Choroid plexus epithelial cell (primary cell): Measurements from ENCODE around the gene USH2A.

Experiments
- DNase-seq: peaks from one replicate; pipeline ENCODE4 v3.0.0-alpha.2; 2010; ENCODE audit warnings: low read depth
- H3K4me3 ChIP-seq: 2 replicates; pipeline ENCODE4 v1.5.1; 2011; ENCODE audit warnings: low read depth, mild to moderate bottlenecking, control low read depth, low read length, moderate library complexity
- CTCF ChIP-seq: conservative IDR thresholded peaks from 2 replicates; pipeline ENCODE4 v1.5.1; 2011; ENCODE audit warnings: low read depth, mild to moderate bottlenecking, control low read depth, inconsistent platforms, low read length, moderate library complexity

USH2A gene

GRCh38 chr1:215682232-215682631, 741.0 kb downstream of the USH2A start:
- no peak for TF ChIP-seq CTCF
- peak; percentile 9 for DNase-seq
- no peak overlapping the region for H3K4me3 ChIP-seq

GRCh38 chr1:215681041-215681440, 742.2 kb downstream of the USH2A start:
- H3K4me3 ChIP-seq: no peak overlapping the region
- no peak for DNase-seq
- TF ChIP-seq CTCF: no peak

GRCh38 chr1:215679231-215679630, 744.0 kb downstream of the USH2A start:
- no peak overlapping the region for H3K4me3 ChIP-seq
- TF ChIP-seq CTCF: no peak
- no peak for DNase-seq

GRCh38 chr1:215677112-215677511, 746.1 kb downstream of the USH2A start:
- H3K4me3 ChIP-seq: no peak overlapping the region
- TF ChIP-seq CTCF: no peak
- no peak for DNase-seq

- no peak for TF ChIP-seq CTCF
- H3K4me3 ChIP-seq: no peak overlapping the region
- DNase-seq: no peak
These were observed 749.3 kb downstream of the USH2A start for GRCh38 chr1:215673943-215674342.

GRCh38 chr1:215672482-215672881, 750.8 kb downstream of the USH2A start:
- DNase-seq: no peak
- no peak for TF ChIP-seq CTCF
- no peak overlapping the region for H3K4me3 ChIP-seq

GRCh38 chr1:215669806-215670491, 753.3 kb downstream of the USH2A start:
- H3K4me3 ChIP-seq: no peak overlapping the region
- no peak for TF ChIP-seq CTCF
- no peak for DNase-seq
